ENCODE data around the gene MYO1G. TPM values are rescaled to one million over a fixed set of nuclear protein-coding genes. Genes with fewer than 3 reads are reported as not detected.
"Not testable (repeated sequence)": the region's sequence is repeated elsewhere in the genome, so short reads cannot be mapped to it uniquely, and the experiment has no call there.

MYO1G gene
- total RNA-seq, 4 donors from 2014 or later: 2.5 to 8.3 (median 6.4) TPM

- intact Hi-C loops (cut with DNase I; ENCODE audit: low total_unique reads): loop anchor here (10.0 kb wide), 1 partner anchor 404 kb away; no protein-coding TSS in a partner anchor
- TF ChIP-seq EP300 (IDR thresholded peaks at IDR 0.05; ENCODE audit: low read depth) (no peak), CTCF (IDR thresholded peaks at IDR 0.05) (no peak), POLR2AphosphoS5 (IDR thresholded peaks at IDR 0.05) (no peak), POLR2A (IDR thresholded peaks at IDR 0.05) (no peak)
- H3K9me3 ChIP-seq: no peaks in the 10 kb centered on the region
- peak overlapping the region; percentile 91 to 98 (median 96) for H3K27ac ChIP-seq
- H3K4me3 ChIP-seq: peak overlapping the region in 1 of 4 donors; percentile 92
- H3K4me1 ChIP-seq: peaks cover 6 to 34% (median 17%) of the 10 kb centered on the region in 4 donors
- DNase-seq: no peak
- 83 to 87% methylated on average over 1 to 4 of the region's 4 CpGs for WGBS, 2 donors (ENCODE audit: low coverage in 1 of 2)
- H3K36me3 ChIP-seq: no peaks in the 10 kb centered on the region
- in situ Hi-C loops (cut with MboI; ENCODE audit: low pct_ligation_motif_present in 1 of 4, low pct_unique_long_range_greater_than_20kb in 1 of 4, low sequenced_read_pairs in 3 of 4): no loop called here
- no peaks in the 10 kb centered on the region for H3K27me3 ChIP-seq
Observed at GRCh38 chr7:44998153-44998871, 19.5 kb upstream of the MYO1G start.

- Histone ChIP-seq H3K27ac (peak overlapping the region in 2 of 4 donors; percentile 2 to 31), H3K4me3 (no peak overlapping the region), H3K27me3 (no peaks in the 10 kb centered on the region), H3K4me1 (peaks cover 0 to 18% (median 4%) of the 10 kb centered on the region in 4 donors), H3K36me3 (no peaks in the 10 kb centered on the region), H3K9me3 (no peaks in the 10 kb centered on the region)
- intact Hi-C loops (cut with DNase I; ENCODE audit: low total_unique reads): loop anchor here (10.0 kb wide), 1 partner anchor 401 kb away; no protein-coding TSS in a partner anchor
- in situ Hi-C loops (cut with MboI; ENCODE audit: low pct_ligation_motif_present in 1 of 4, low pct_unique_long_range_greater_than_20kb in 1 of 4, low sequenced_read_pairs in 3 of 4): no loop called here
- WGBS, 2 donors (ENCODE audit: low coverage in 1 of 2): 75 to 81% methylated on average over 5 to 8 of the region's 8 CpGs
- no peak for TF ChIP-seq POLR2A (IDR thresholded peaks at IDR 0.05)
- TF ChIP-seq POLR2AphosphoS5 (IDR thresholded peaks at IDR 0.05): no peak
- no peak for TF ChIP-seq CTCF (IDR thresholded peaks at IDR 0.05)
- TF ChIP-seq EP300 (IDR thresholded peaks at IDR 0.05; ENCODE audit: low read depth): no peak
- no peak for DNase-seq
Observed at GRCh38 chr7:44995555-44996493, 17.0 kb upstream of the MYO1G start.

- DNase-seq: no peak
- Histone ChIP-seq H3K4me3 (no peak overlapping the region), H3K27ac (peak overlapping the region in 2 of 4 donors; percentile 19 to 31), H3K4me1 (peaks cover 0 to 17% (median 4%) of the 10 kb centered on the region in 4 donors), H3K27me3 (no peaks in the 10 kb centered on the region), H3K36me3 (no peaks in the 10 kb centered on the region), H3K9me3 (no peaks in the 10 kb centered on the region)
- TF ChIP-seq POLR2A (IDR thresholded peaks at IDR 0.05) (no peak), EP300 (IDR thresholded peaks at IDR 0.05; ENCODE audit: low read depth) (no peak), CTCF (IDR thresholded peaks at IDR 0.05) (no peak), POLR2AphosphoS5 (IDR thresholded peaks at IDR 0.05) (no peak)
- in situ Hi-C loops (cut with MboI; ENCODE audit: low pct_ligation_motif_present in 1 of 4, low pct_unique_long_range_greater_than_20kb in 1 of 4, low sequenced_read_pairs in 3 of 4) (no loop called here), intact Hi-C loops (cut with DNase I; ENCODE audit: low total_unique reads) (loop anchor here (10.0 kb wide), 1 partner anchor 400 kb away; no protein-coding TSS in a partner anchor)
- WGBS, 2 donors (ENCODE audit: low coverage in 1 of 2): 44 to 50% methylated on average over 4 to 5 of the region's 5 CpGs
Observed at GRCh38 chr7:44994877-44995554, 16.2 kb upstream of the MYO1G start.

- DNase-seq; H3K27ac ChIP-seq; H3K4me3 ChIP-seq; H3K36me3 ChIP-seq; H3K27me3 ChIP-seq; in situ Hi-C loops (cut with MboI; ENCODE audit: low pct_ligation_motif_present in 1 of 4, low pct_unique_long_range_greater_than_20kb in 1 of 4, low sequenced_read_pairs in 3 of 4); H3K9me3 ChIP-seq: not testable (repeated sequence)
- WGBS, 2 donors (ENCODE audit: low coverage in 1 of 2): 83 to 89% methylated on average over 2 to 21 of the region's 21 CpGs
- H3K4me1 ChIP-seq: peaks cover 0 to 10% (median 4%) of the 10 kb centered on the region in 4 donors
- intact Hi-C loops (cut with DNase I; ENCODE audit: low total_unique reads): loop anchor here (10.0 kb wide), 1 partner anchor 397 kb away; no protein-coding TSS in a partner anchor
Observed at GRCh38 chr7:44992004-44992795, 13.4 kb upstream of the MYO1G start.
